Measurements from ENCODE around the gene TBC1D8. TPM values are rescaled to one million over a fixed set of nuclear protein-coding genes. Genes with fewer than 3 reads are reported as not detected.

The TBC1D8 gene
- total and polyA plus RNA-seq, 9 of the 15 experiments (the other 6 are each of a cell fraction or from before 2014, with no cell fraction given) = 0.36 to 1.3 (median 0.82) TPM

- TF ChIP-seq ZBTB40 (IDR thresholded peaks at IDR 0.05) = 0 out of 2 replicates have a peak, but pooled peaks have one; percentile 13
- TF ChIP-seq ZBTB40 (CRISPR knock-in tag; IDR thresholded peaks at IDR 0.05) = no peak
- no peak for TF ChIP-seq TCF7L2 (IDR thresholded peaks at IDR 0.05; ENCODE audit: low read depth, low read length)
- no peak for TF ChIP-seq CUX1 (CRISPR knock-in tag; IDR thresholded peaks at IDR 0.05)
- TF ChIP-seq STAG1 (CRISPR knock-in tag; IDR thresholded peaks at IDR 0.05; ENCODE audit: borderline replicate concordance) = no peak
Observed at GRCh38 chr2:101151859-101152271, 683 bp upstream of the TBC1D8 start (continued).

Data from K562 (cell line).